OCI-LY1 (cell line): ENCODE measurements around the gene PRRC2B.

ENCODE experiments used
- H2AFZ ChIP-seq: fragments of 200-600 bp; sonication (generic), shearing (Covaris generic); 2 replicates; pipeline ENCODE4 v1.6.0; 2014; ENCODE audit warnings: antibody characterized with exemption, mild to moderate bottlenecking, low read length
- H3F3A ChIP-seq: fragments of 200-600 bp; sonication (generic), shearing (Covaris generic); 2 replicates; pipeline ENCODE4 v1.6.0; 2014; ENCODE audit warnings: mild to moderate bottlenecking, antibody characterized with exemption, low read length, moderate library complexity; ENCODE audit not compliant: insufficient read depth
- H3K27ac ChIP-seq: fragments of 200-600 bp; sonication (generic); 2 replicates; pipeline ENCODE4 v1.5.1; 2014; ENCODE audit warnings: low read length, mixed run types, mild to moderate bottlenecking, low read depth; ENCODE audit not compliant: poor library complexity, severe bottlenecking
- H3K27me3 ChIP-seq: fragments of 200-600 bp; sonication (generic); 2 replicates; pipeline ENCODE4 v1.6.0; 2014; ENCODE audit warnings: antibody characterized with exemption, mild to moderate bottlenecking, low read length, moderate library complexity; ENCODE audit not compliant: insufficient read depth
- H3K36me3 ChIP-seq: fragments of 200-600 bp; sonication (generic); 2 replicates; pipeline ENCODE4 v1.6.1; 2014; ENCODE audit warnings: mild to moderate bottlenecking, antibody characterized with exemption, low read length, moderate library complexity, mixed read lengths; ENCODE audit not compliant: insufficient read depth
- H3K4me1 ChIP-seq: fragments of 200-600 bp; sonication (generic); 2 replicates; pipeline ENCODE4 v1.5.1; 2014; ENCODE audit warnings: mild to moderate bottlenecking, low read length, moderate library complexity; ENCODE audit not compliant: insufficient read depth, severe bottlenecking
- H3K4me2 ChIP-seq: fragments of 200-600 bp; sonication (generic), shearing (Covaris generic); 2 replicates; pipeline ENCODE4 v1.6.1; 2014; ENCODE audit warnings: low read length
- H3K4me3 ChIP-seq: fragments of 200-600 bp; sonication (generic); 2 replicates; pipeline ENCODE4 v1.5.1; 2014; ENCODE audit warnings: low read length, low read depth, mild to moderate bottlenecking, mixed read lengths; ENCODE audit not compliant: poor library complexity, severe bottlenecking
- H3K79me2 ChIP-seq: fragments of 200-600 bp; shearing (Covaris generic); 2 replicates; pipeline ENCODE4 v1.6.1; 2016; ENCODE audit warnings: mixed run types, low read length, mixed read lengths; ENCODE audit not compliant: insufficient read depth
- H3K9ac ChIP-seq: fragments of 200-600 bp; sonication (generic), shearing (Covaris generic); 2 replicates; pipeline ENCODE4 v1.6.1; 2014; ENCODE audit warnings: mild to moderate bottlenecking, low read length, mixed read lengths
- H3K9me2 ChIP-seq: fragments of 200-600 bp; sonication (generic), shearing (Covaris generic); 2 replicates; pipeline ENCODE4 v1.6.1; 2014; ENCODE audit warnings: low read depth, mild to moderate bottlenecking, low read length, mixed read lengths
- H3K9me3 ChIP-seq: fragments of 200-600 bp; shearing (Covaris generic); 2 replicates; pipeline ENCODE4 v1.6.1; 2014; ENCODE audit warnings: low read length, mixed read lengths
- H4K20me1 ChIP-seq: fragments of 200-600 bp; sonication (generic), shearing (Covaris generic); 2 replicates; pipeline ENCODE4 v1.6.0; 2016; ENCODE audit warnings: mild to moderate bottlenecking, low read length; ENCODE audit not compliant: insufficient read depth
- EZH2 ChIP-seq: fragments of 200-600 bp; sonication (generic), shearing (Covaris generic); IDR thresholded peaks from 2 replicates; pipeline ENCODE4 v1.8.0; 2017; ENCODE audit warnings: borderline replicate concordance, mixed run types, mild to moderate bottlenecking, antibody characterized with exemption, low read length, moderate library complexity, mixed read lengths
- TF ChIP-seq, protein P1 (sequence below): fragments of 200-600 bp; sonication (generic), shearing (Covaris generic); IDR thresholded peaks from 2 replicates; pipeline ENCODE4 v1.5.1; 2017; ENCODE audit warnings: mild to moderate bottlenecking, antibody characterized with exemption, low read length, moderate library complexity, mixed read lengths

Gene PRRC2B

GRCh38 chr9:131494296-131494870, 100.5 kb downstream of the PRRC2B start:
- no peaks in the 10 kb centered on the region for H3K4me1 ChIP-seq
- no peaks in the 10 kb centered on the region for H3K79me2 ChIP-seq
- H3K4me3 ChIP-seq: no peak overlapping the region
- H3F3A ChIP-seq: no peaks in the 10 kb centered on the region
- H4K20me1 ChIP-seq: no peaks in the 10 kb centered on the region
- H3K27me3 ChIP-seq: no peaks in the 10 kb centered on the region
- H3K9me2 ChIP-seq: no peaks in the 10 kb centered on the region
- no peaks in the 10 kb centered on the region for H3K9me3 ChIP-seq
- H3K27ac ChIP-seq: no peak overlapping the region
- no peak for TF ChIP-seq EZH2
- TF ChIP-seq, protein P1, sequence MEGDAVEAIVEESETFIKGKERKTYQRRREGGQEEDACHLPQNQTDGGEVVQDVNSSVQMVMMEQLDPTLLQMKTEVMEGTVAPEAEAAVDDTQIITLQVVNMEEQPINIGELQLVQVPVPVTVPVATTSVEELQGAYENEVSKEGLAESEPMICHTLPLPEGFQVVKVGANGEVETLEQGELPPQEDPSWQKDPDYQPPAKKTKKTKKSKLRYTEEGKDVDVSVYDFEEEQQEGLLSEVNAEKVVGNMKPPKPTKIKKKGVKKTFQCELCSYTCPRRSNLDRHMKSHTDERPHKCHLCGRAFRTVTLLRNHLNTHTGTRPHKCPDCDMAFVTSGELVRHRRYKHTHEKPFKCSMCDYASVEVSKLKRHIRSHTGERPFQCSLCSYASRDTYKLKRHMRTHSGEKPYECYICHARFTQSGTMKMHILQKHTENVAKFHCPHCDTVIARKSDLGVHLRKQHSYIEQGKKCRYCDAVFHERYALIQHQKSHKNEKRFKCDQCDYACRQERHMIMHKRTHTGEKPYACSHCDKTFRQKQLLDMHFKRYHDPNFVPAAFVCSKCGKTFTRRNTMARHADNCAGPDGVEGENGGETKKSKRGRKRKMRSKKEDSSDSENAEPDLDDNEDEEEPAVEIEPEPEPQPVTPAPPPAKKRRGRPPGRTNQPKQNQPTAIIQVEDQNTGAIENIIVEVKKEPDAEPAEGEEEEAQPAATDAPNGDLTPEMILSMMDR: no peak
- H3K4me2 ChIP-seq: no peak overlapping the region
- peaks cover 100% of the 10 kb centered on the region for H3K36me3 ChIP-seq
- H2AFZ ChIP-seq: no peak overlapping the region
- no peak overlapping the region for H3K9ac ChIP-seq

- H3F3A ChIP-seq: no peaks in the 10 kb centered on the region; the same call in 1 of the 2 replicates
- no peaks in the 10 kb centered on the region for H3K79me2 ChIP-seq
- H3K27me3 ChIP-seq: no peaks in the 10 kb centered on the region
- no peak overlapping the region for H3K4me3 ChIP-seq
- H3K9ac ChIP-seq: no peak overlapping the region
- TF ChIP-seq EZH2: no peak
- TF ChIP-seq, protein P1: no peak
- no peak overlapping the region for H3K4me2 ChIP-seq
- H3K36me3 ChIP-seq: peaks cover 91% of the 10 kb centered on the region
- no peak overlapping the region for H3K27ac ChIP-seq
- H3K4me1 ChIP-seq: peaks cover 12% of the 10 kb centered on the region
- H2AFZ ChIP-seq: no peak overlapping the region
- H3K9me2 ChIP-seq: no peaks in the 10 kb centered on the region
- no peaks in the 10 kb centered on the region for H3K9me3 ChIP-seq
- no peaks in the 10 kb centered on the region for H4K20me1 ChIP-seq
These were observed 101.9 kb downstream of the PRRC2B start for GRCh38 chr9:131495785-131496184.

- H4K20me1 ChIP-seq: no peaks in the 10 kb centered on the region
- no peaks in the 10 kb centered on the region for H3K79me2 ChIP-seq
- H3K36me3 ChIP-seq: peaks cover 80% of the 10 kb centered on the region
- H3K9me3 ChIP-seq: no peaks in the 10 kb centered on the region
- no peak overlapping the region for H3K4me3 ChIP-seq
- H3K27ac ChIP-seq: no peak overlapping the region
- H3K9ac ChIP-seq: no peak overlapping the region
- TF ChIP-seq EZH2: no peak
- TF ChIP-seq, protein P1: no peak
- peaks cover 6% of the 10 kb centered on the region for H3F3A ChIP-seq
- no peaks in the 10 kb centered on the region for H3K27me3 ChIP-seq
- no peak overlapping the region for H2AFZ ChIP-seq
- no peaks in the 10 kb centered on the region for H3K9me2 ChIP-seq
- H3K4me1 ChIP-seq: peaks cover 16% of the 10 kb centered on the region
- no peak overlapping the region for H3K4me2 ChIP-seq
These were observed 103.0 kb downstream of the PRRC2B start for GRCh38 chr9:131496844-131497405.
